NCI-H2171 treated with DMSO at 0.1 percent for 48 hours (cell line): ENCODE results near the gene MORC4.

Experiments
- DNase-seq: peaks from one replicate; lab custom pipeline; 2025; lab: John Stamatoyannopoulos, UW

The MORC4 gene

GRCh38 chrX:106952538-106952937 is 47.5 kb downstream of the MORC4 start:
- DNase-seq = no peak

- DNase-seq = no peak
Measured at GRCh38 chrX:106952089-106952488, 47.9 kb downstream of the MORC4 start.

GRCh38 chrX:106951230-106951629 is 48.8 kb downstream of the MORC4 start:
- DNase-seq = no peak

GRCh38 chrX:106950381-106950780 is 49.6 kb downstream of the MORC4 start:
- no peak for DNase-seq

- DNase-seq = no peak
Measured at GRCh38 chrX:106949366-106949765, 50.6 kb downstream of the MORC4 start.

- DNase-seq = no peak
Measured at GRCh38 chrX:106948641-106949040, 51.4 kb downstream of the MORC4 start.

GRCh38 chrX:106946464-106946863 is 53.5 kb downstream of the MORC4 start:
- no peak for DNase-seq

- DNase-seq = no peak
Measured at GRCh38 chrX:106940068-106940467, 59.9 kb downstream of the MORC4 start.

GRCh38 chrX:106939566-106939965 is 60.4 kb downstream of the MORC4 start:
- no peak for DNase-seq

- no peak for DNase-seq
Measured at GRCh38 chrX:106936246-106936645, 63.8 kb downstream of the MORC4 start.

- DNase-seq = no peak
Measured at GRCh38 chrX:106935175-106935574, 64.8 kb downstream of the MORC4 start.

GRCh38 chrX:106933538-106933961 is 66.5 kb downstream of the MORC4 start:
- no peak for DNase-seq

- no peak for DNase-seq
Measured at GRCh38 chrX:106932960-106933537, 67.0 kb downstream of the MORC4 start.

GRCh38 chrX:106932492-106932923 is 67.5 kb downstream of the MORC4 start:
- no peak for DNase-seq

- no peak for DNase-seq
Measured at GRCh38 chrX:106931831-106932491, 68.1 kb downstream of the MORC4 start.

- DNase-seq = no peak
Measured at GRCh38 chrX:106928227-106928626, 71.8 kb downstream of the MORC4 start.

GRCh38 chrX:106927700-106928099 is 72.3 kb downstream of the MORC4 start:
- DNase-seq = no peak

- DNase-seq = no peak
Measured at GRCh38 chrX:106927023-106927422, 73.0 kb downstream of the MORC4 start.

- no peak for DNase-seq
Measured at GRCh38 chrX:106921637-106922036, 78.4 kb downstream of the MORC4 start.

- DNase-seq = no peak
Measured at GRCh38 chrX:106919932-106920452, 80.0 kb downstream of the MORC4 start, which contains the start of gene CLDN2. CLDN2 (plus strand) TSS chrX:106920402; CDS start chrX:106928229, 7,827 bp downstream.

- DNase-seq = peak; percentile 5
Measured at GRCh38 chrX:106917830-106918500, 82.0 kb downstream of the MORC4 start.

- DNase-seq = no peak
Measured at GRCh38 chrX:106912864-106913263, 87.1 kb downstream of the MORC4 start.

- DNase-seq = no peak
Measured at GRCh38 chrX:106906361-106906760, 93.7 kb downstream of the MORC4 start.
